OCI-M1 (cell line): ENCODE results near the gene APLF.
"Not testable (repeated sequence)": the region's sequence is repeated elsewhere in the genome, so short reads cannot be mapped to it uniquely, and the experiment has no call there.

Experiments
- DNase-seq: peaks from one replicate; lab custom pipeline; 2025; lab: John Stamatoyannopoulos, UW

APLF gene

DNA sequence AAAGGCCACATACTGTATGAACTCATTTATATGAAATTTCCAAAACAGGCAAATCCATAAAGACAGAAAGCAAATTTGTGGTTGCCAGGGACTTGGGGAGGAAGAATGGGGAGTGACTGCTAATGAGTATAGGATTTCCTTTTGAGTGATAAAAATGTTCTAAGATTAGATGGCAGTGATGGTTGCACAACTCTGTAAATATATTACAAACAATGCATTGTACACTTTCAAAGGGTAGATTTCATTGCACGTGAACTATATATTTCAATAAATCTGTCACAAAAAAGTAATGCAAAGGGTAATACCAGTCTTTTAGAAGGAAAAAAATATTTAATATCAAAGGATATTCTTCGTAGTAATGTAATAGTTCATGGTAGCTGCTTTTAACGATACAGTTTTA is 112.3 kb downstream of the APLF start:
- no peak for DNase-seq

DNA sequence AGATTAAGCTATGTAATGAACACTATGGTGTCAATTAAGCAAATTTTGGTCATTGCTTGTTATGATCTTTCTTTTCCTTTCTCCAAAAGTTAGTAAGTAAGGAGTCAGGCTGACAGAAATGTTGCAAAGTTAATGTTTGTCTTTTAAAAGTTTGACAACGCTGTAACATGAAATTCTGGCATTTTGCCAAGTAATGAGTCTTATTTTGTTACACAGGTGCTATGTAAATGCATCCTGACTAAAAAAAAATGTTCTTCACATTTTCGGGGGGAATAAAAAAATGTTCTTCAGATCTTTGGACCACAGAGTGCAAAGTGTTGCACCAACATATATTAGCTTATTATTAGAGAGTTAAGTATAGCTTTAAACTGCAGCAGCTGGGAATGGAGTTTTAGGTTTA is 121.2 kb downstream of the APLF start:
- no peak for DNase-seq

DNA sequence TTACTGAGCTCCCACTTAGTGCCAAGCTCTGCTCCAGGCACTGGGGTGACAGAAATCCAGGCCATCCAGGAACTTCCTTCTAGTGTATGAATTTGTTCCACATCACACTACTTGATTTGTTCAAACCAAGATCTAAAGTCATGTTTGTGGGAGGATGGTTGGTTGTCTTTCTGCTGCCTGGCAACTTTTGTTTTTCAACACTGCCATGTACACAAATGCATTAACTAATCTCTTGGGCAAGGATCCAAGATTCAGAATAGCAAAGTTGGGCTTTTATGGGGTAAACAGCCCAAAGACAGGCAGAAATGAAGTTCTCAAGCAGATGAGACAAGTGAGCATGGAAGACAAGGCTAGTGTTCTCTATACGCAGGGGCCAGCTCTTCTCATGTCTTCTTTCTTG is 122.6 kb downstream of the APLF start:
- no peak for DNase-seq

DNA sequence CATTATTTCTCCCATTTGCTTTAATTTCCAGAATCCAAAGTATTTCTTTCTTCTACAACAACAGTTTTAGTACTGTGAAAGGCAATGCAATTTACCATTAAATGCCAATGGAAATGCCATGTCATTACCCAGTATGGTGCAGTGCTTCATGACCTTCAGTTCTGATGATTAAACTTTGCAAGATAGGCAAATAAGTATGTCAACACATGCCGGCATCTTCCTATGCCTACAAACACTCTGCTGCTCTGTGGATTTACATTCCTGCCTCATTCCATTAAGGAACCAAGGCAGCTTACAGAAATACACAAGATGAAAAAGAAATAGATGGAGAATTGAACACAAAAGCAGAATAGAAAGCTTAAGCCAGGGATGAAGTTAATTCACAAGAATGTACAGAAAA is 123.3 kb downstream of the APLF start:
- DNase-seq = no peak

DNA sequence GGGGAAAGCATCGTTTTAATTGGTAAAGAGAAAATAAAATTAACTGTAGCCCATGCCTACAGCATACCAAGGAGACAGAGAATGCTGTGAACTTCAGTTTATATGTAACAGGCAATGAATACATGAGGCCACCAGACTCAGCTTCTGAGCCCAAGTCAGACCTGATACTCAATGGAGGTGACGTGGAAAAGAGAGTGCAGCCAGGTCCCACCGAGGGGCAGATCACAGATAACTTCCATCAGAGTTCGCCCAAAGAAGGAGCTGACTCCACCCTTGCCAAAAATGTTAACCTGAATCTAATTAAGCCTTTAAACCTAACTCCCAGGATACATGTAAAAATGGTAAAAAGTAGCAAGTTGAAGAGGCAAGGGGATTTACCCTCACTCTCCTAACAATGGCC is 123.8 kb downstream of the APLF start:
- DNase-seq = no peak

DNA sequence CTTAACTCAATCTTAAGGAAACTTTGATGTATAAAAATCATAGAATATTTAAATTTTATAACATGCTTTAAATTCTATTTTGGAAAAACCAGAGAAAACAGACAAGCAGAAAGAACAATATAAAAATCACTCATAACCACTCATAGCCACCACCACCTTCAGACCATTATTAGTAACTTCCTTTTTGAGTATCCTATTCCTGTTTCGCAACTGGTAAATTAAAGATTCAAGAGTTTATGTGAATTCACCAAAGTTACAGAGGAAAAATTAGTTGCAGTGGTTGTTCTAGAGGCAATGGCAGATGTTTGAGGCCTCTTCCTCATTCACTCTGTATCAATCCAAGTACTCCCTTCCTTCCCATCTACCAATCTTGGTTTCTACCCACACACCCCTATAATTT is 126.7 kb downstream of the APLF start:
- no peak for DNase-seq

DNA sequence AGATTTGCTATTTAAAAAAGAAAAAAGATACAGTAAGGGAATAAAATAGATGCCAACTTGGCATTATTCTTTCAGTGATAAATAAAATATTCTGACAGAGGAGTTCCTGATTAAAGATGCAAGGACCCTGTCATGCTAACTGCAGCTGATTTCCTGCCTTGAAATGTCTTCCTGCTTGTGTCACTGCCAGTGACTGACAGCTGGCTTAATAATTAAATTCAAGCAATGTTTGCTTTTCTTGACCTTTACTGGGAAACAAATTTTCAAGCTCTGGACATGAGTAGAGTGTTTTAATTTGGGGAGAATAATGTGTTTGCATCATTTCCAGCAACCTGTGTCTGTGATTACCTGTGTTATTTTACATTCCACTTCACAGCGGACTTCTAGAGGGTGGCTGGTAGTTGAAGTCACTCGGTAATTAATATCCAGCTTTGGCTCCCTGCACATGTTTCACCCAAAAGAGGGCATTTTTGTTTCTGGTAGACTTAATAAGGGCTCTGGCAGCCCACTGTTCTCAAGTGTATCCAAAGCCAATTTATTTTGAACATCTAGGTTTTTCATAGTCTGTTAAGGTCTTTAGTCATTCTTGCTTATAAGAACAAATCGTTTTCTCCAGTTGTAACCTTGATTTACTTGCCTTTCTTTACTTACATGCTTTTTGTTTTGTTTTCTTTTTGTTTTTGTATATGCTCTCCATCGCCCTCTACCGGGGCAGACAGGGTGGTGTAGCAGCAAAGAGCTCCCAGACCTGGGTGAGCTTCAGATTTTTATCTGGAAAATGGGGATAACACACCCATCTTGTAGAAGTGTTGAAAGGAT is 127.5 kb downstream of the APLF start:
- DNase-seq = peak; percentile 59

DNA sequence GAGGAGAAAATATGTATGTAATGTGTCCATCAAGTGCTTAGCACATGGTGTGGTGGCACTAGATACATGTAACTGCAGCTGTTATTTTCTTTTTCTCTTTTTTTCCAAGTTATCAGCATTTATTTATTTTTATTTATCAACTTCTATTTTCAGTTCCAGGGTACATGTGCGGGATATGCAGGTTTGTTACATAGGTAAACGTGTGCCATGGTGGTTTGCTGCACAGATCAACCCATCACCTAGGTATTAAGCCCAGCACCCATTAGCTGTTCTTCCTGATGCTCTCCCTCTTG is 128.1 kb downstream of the APLF start:
- DNase-seq = not testable (repeated sequence)

DNA sequence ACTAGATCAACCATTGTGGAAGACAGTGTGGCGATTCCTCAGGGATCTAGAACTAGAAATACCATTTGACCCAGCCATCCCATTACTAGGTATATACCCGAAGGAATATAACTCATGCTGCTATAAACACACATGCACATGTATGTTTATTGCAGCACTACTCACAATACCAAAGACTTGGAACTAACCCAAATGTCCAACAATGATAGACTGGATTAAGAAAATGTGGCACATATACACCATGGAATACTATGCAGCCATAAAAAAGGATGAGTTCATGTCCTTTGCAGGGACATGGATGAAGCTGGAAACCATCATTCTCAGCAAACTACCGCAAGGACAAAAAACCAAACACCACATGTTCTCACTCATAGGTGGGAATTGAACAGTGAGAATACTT is 133.1 kb downstream of the APLF start:
- not testable (repeated sequence) for DNase-seq

DNA sequence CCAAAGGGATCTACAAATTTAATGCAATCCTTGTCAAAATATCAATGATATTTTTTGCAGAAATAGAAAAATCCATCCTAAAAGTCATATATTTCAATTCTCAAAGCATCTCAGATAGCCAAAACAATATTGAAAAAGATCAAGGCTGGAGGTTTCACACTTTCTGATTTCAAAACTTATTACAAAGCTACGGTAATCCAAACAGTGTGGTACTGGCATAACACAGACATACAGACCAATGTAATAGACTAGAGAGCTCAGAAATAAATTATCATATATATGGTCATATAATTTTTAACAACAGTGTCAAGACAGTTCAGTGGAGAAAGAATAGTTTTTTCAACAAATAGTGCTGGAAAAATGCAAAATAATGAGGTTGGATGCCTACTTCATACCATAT is 135.7 kb downstream of the APLF start:
- no peak for DNase-seq

DNA sequence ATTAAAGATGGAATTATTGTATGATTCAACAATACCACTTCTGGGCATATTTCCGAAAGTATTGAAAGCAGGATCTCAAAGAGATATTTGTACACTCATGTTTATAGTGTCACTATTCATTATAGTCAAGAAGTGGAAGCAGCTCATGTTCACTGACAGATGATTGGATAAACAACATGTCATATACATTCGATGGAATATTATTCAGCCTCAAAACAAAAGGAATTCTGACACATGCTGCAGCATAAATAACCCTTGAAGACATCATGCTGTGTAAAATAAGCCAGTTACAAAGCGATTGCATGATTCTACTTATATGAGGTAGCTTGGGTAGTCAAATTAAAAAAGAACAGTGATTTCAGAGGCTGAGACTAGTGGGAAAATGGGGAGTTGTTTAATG is 136.7 kb downstream of the APLF start:
- DNase-seq = no peak

DNA sequence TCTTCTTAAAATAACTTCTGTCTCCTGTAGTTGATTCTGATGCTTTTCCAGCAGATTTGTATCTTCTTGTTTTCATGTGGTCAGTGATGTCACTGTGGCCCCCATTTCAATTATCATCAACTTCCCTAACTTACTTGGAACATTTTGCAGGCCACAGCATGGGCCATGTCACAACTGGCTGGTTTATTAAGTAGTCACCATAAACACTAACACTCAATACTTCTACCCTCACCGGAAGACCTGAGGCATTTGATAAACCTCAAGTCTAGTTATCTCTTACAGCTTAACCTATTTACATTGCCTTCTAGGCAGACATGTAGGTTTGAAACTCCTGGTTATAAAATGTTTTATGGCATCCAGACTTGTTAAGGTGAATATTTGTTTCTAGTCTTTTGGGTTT is 138.6 kb downstream of the APLF start:
- no peak for DNase-seq

DNA sequence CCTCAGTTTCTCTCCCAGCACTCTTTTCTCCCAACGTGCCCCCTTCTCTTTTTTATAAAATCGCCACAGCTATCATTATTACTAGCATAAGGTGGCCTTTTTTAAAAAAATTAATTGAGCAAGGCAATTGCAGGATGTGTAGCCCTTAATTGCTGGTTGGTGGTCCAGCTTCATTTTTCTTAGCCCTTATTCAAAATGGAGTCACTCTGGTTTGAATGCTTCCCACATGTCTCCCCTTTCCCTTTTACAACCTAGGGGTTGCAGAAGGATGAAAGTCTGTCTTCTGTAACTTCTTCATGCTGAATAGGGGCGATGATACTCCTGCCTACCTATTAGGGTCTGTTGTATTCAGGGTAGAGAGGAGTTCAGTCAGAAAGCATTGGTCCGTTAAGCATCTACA is 139.4 kb downstream of the APLF start:
- DNase-seq = no peak

DNA sequence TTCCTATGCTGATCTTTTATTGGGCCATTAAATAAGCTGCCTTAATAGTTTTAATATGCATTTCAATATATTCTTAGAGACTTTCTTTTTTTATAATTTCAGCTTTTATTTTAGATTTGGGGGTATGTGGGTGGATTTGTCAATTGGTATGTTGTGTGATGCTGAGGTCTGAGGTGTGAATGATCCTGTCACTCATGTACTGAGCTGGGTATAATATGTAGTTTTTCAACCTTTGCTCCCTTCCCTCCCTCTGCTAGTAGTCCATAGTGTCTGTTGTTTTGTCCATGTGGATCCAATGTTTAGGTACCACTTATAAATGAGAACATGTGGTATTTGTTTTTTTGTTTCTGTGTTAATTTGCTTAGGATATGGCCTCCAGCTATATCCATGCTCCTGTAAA is 140.5 kb downstream of the APLF start:
- DNase-seq = no peak

DNA sequence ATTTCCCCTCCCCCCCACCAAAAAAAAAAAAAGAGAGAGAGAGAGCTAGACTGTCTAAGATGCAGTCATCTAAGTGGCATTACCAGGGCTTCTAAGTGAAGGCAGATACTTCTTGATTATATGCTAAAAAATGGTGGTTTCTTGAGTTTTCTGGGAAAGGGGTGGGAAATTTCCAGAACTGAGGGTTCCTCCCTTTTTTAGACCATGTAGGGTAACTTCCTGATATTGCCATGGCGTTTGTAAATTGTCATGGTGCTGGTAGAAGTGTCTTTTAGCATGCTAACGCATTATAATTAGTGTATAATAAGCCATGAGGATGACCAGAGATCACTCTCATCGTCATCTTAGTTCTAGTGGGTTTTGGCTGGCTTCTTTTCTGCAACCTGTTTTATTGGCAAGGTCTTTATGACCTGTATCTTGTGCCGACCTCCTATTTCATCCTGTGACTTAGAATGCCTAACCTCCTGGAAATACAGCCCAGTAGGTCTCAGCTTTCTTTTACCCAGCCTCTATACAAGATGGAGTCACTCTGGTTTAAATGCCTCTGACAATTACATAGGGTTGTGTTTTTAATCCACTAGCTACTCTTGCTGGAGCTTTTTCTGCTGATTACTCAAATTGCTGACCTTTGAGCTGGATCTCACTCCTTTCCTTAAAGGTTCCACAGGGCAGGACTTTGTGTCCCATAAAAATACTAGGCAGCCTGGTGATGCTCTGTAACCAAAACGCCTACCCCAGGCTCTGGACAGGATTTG is 145.6 kb downstream of the APLF start:
- peak; percentile 74 for DNase-seq

DNA sequence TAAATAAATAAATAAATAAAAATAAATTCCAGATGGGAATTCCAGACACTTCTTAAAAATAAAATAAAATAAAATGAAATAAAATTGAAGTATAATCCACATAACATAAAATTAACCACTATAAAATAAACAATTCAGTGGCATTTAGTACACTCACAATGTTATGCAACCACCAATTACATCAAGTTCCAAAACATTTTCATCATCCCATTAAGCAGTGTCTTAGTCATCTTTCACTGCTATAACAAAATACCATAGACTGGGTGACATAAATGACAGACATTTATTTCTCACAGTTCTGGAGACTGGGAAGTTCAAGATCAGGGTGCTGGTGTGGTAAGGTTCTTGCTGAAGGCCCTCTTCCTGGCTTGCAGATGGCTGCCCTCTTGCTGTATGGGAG is 153.4 kb downstream of the APLF start:
- no peak for DNase-seq

DNA sequence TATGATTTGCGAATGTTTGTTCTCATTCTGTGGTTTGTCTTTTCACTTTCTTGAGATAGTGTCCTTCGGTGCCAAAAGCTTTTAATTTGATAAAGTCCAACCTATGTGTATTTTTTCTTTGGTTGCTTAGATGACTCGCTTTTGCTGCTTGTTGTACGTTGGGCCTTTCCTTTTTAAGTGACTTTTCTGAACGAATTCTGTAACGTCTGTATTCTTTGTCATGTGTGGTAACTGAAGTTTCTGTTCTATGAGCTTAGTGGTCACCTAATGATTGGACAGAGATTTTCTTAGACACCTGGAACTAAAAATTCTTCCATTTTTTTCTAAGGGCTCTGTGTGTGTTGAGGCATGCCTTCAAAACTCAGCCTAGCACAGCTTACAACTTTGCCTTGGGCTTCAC is 156.4 kb downstream of the APLF start:
- no peak for DNase-seq

DNA sequence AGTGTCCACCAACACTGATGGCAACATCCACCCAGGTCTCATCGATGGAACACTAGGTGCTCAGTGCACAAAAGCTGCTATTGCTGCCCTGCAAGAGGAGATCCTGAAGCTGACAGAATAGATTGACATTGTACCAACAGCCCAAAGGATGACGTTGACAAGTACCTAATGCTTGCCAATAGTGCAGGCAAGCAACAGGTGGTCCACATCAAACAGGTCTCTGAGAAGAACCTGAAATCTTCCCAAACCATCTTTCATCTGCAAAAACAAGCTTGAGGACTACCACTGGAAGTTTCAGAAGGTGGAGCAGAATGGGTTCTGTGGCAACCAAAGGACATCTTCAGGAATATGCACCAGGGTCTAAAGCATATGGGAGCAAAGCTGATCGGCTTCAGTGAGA is 160.2 kb downstream of the APLF start:
- no peak for DNase-seq
